Lower leg skin (tissue), 4 donors: ENCODE results near the gene IP6K3. TPM values are rescaled to one million over a fixed set of nuclear protein-coding genes. Genes with fewer than 3 reads are reported as not detected.

ENCODE experiments used
- DNase-seq, 2 donors: peaks; one replicate each; pipeline ENCODE4 v3.0.0-alpha.2; 2019; ENCODE audit warnings: low spot score in 2 of 2
- H3K4me3 ChIP-seq: fragments of 200-600 bp; sonication (generic); 2 replicates; pipeline ENCODE4 v1.5.1; 2017; ENCODE audit warnings: mild to moderate bottlenecking, low read depth; ENCODE audit not compliant: poor library complexity, severe bottlenecking
- POLR2A ChIP-seq, 2 donors: fragments of 450-650 bp; IDR thresholded peaks; one replicate each; pipeline ENCODE4 v1.6.1; 2016 to 2017; ENCODE audit warnings: antibody characterized with exemption in 2 of 2, mild to moderate bottlenecking in 1 of 2, moderate library complexity in 1 of 2
- WGBS, 2 donors: methylation state at CpG; one replicate each; pipeline ENCODE4 v1.1.5; 2018; 5-methylcytosine and 5-hydroxymethylcytosine counted together
- intact Hi-C: fragments of 100-400 bp; cut with DNase I; formaldehyde crosslinking; loops from one replicate; pipeline ENCODE4 v1.15.0; 2023; ENCODE audit warnings: low total_unique reads
- total RNA-seq, 4 donors: library from RNA; depleted of rRNA; stranded (reverse); fragments of >200 nt; gene quantifications; one replicate each; pipeline ENCODE4 v1.1.0, GENCODE V29; 2016
- TF ChIP-seq, protein P1 (sequence below), 3 donors: fragments of 450-650 bp; IDR thresholded peaks; one replicate each; pipeline ENCODE4 v1.5.1; 2016; ENCODE audit warnings: antibody characterized with exemption in 3 of 3, mild to moderate bottlenecking in 3 of 3, moderate library complexity in 2 of 3

IP6K3 gene
- total RNA-seq, 4 donors from 2014 or later = 0.45 TPM; not detected in 3

DNA sequence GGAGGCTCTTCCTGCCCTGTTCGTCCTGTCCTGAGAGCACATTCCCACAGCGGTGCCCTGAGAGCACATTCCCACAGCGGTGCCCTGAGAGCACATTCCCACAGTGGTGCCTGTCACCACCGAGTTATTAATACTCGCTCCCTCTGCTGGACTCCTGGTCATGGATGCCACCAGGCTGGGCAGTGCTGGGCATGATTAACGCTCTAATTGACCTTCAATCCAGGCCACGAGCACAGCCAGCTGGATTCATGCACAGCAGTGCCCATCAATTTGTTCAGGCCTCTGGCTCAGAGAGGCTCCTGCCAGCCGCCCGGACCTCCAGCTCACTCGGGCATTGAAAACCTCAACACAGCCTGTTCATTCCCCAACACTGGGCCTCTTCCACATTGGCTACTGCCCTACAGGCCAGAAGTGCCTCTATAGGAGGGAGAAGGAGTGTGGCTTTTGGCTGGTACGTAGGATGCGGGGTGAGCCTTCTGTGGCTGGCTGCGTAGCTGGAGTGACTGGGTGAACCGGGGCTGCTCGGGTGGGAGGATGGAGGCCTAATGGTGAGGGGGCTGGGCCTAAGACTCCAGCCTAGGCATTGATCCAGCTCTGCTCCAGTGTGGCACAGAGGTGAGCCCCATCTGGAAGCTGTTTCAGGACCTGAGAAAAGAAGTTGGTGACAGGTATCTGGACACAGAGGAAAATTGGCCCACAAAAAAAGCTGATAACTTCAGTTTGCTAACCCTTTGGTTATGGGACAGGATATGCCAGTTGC is 9.3 kb downstream of the IP6K3 start:
- intact Hi-C loops = no loop called here
- TF ChIP-seq, protein P1, sequence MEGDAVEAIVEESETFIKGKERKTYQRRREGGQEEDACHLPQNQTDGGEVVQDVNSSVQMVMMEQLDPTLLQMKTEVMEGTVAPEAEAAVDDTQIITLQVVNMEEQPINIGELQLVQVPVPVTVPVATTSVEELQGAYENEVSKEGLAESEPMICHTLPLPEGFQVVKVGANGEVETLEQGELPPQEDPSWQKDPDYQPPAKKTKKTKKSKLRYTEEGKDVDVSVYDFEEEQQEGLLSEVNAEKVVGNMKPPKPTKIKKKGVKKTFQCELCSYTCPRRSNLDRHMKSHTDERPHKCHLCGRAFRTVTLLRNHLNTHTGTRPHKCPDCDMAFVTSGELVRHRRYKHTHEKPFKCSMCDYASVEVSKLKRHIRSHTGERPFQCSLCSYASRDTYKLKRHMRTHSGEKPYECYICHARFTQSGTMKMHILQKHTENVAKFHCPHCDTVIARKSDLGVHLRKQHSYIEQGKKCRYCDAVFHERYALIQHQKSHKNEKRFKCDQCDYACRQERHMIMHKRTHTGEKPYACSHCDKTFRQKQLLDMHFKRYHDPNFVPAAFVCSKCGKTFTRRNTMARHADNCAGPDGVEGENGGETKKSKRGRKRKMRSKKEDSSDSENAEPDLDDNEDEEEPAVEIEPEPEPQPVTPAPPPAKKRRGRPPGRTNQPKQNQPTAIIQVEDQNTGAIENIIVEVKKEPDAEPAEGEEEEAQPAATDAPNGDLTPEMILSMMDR (IDR thresholded peaks at IDR 0.05) = no peak
- no peak for TF ChIP-seq POLR2A (IDR thresholded peaks at IDR 0.05)
- WGBS, 2 donors = 82 to 85% methylated on average over 8 to 15 of the region's 15 CpGs
- no peak overlapping the region for H3K4me3 ChIP-seq
- DNase-seq = no peak

DNA sequence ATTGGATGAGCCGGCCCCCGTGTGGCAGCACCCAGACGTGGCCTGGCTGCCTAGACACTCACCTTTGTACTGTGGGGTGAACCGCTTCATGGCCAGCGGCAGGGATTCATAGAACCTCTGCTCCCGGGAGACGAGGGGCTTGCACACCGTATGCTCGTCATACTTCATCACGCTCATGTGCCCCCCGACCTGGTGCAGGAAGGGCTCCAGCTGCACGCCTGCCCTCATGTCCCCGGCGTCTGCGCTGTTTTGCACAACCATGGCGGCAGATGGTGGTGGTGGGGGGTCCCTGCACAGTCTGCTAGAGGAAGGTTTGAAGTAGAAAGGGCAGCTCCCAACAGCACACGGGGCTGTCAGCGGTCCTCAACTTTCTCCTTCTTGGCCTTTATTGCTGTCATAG is 11.5 kb downstream of the IP6K3 start:
- no peak for TF ChIP-seq POLR2A (IDR thresholded peaks at IDR 0.05)
- TF ChIP-seq, protein P1 (IDR thresholded peaks at IDR 0.05) = no peak
- H3K4me3 ChIP-seq = no peak overlapping the region
- DNase-seq = no peak
- intact Hi-C loops = no loop called here
- WGBS, 2 donors = 84 to 86% methylated on average over 18 of the region's 18 CpGs

DNA sequence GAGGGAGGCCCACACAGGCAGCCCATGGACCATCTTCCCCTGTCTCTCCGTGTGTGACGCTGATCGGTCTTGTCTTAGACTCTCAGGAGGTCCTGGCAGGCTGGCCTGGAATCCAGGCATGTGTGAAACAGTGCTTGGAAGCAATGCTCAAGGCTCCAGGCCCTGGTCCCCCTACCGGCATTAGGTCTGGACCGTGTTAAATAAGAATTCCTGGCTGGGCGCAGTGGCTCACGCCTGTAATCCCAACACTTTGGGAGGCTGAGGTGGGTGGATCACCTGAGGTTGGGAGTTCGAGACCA is 13.0 kb downstream of the IP6K3 start:
- intact Hi-C loops = no loop called here
- no peak overlapping the region for H3K4me3 ChIP-seq
- DNase-seq = no peak
- TF ChIP-seq POLR2A (IDR thresholded peaks at IDR 0.05) = no peak
- TF ChIP-seq, protein P1 (IDR thresholded peaks at IDR 0.05) = no peak
- WGBS, 2 donors = 88 to 91% methylated on average over 8 of the region's 8 CpGs

DNA sequence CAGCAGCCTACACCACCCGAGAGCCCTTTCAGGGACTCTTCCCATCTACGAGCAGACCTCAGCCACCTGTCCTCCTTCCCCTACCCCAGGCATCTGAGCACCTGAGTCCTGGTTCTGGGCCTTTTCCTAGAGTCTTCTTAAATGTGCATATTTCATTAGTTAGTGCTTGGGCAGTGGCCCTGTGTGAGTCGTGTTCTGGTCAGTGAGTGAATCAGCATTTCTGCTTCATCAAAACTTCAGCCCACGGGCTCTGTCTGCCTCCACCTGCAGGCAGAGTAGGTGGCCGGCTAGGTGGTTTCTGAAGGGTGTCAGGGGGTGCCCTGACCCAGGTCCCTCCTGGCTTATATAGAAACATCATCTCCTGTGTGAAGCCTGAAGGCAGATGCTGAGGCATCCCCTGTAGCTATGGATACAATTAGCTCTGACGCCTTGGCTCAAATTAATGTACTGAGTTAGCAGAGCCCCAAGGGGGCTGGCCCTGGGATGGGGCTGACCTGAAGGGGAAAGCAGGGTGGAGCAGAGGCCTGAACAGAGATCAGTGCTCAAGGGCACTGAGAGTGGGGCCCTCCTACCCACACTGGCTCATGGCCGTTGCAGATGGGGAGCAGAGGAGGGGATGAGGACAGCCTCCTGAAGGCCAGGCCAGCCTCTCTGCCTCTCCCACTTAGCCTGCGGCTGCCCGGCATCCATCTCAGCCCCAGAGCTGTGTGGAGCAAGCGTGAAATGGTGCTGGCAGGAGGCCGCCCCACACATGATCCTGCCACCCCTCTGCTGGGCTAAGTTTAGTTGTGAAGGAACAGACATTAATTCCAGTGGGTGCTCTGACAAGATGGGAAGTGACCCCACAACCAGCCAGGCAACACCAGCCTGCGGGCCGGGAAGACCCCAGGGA is 13.6 kb downstream of the IP6K3 start:
- whole genome bisulfite sequencing, 2 donors = 81 to 88% methylated on average over 12 to 13 of the region's 13 CpGs
- intact Hi-C loops = no loop called here

DNA sequence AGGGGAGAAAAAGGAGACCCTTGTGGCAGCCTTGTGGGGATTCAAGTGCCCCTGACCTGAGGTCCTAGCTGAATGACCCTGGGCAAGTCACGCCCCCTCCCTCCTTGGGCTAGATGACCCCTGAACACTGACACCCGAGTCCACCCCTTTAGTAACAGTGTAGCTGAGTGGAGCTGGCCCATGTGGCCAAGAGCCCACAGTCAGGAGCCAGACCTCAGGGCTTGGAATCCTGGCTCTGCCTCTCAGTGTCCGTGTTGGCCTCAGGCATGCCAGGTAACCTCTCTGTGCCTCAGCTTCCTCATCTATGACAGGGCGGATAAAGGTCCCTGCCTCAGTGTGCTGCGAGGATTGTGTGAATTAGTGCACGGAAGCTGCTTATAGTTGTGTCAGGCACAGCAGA is 14.3 kb downstream of the IP6K3 start:
- WGBS, 2 donors = 82 to 89% methylated on average over 6 of the region's 6 CpGs
- H3K4me3 ChIP-seq = no peak overlapping the region
- TF ChIP-seq POLR2A (IDR thresholded peaks at IDR 0.05) = no peak
- TF ChIP-seq, protein P1 (IDR thresholded peaks at IDR 0.05) = no peak

More for the DNA sequence above, 13.6 kb downstream of the IP6K3 start:
- no peak for DNase-seq
- no peak overlapping the region for H3K4me3 ChIP-seq
- TF ChIP-seq POLR2A (IDR thresholded peaks at IDR 0.05) = no peak
- TF ChIP-seq, protein P1 (IDR thresholded peaks at IDR 0.05) = no peak

More for the DNA sequence above, 14.3 kb downstream of the IP6K3 start:
- intact Hi-C loops = no loop called here
- no peak for DNase-seq
